SK-N-SH treated with all-trans-retinoic acid at 6 μM for 48 hours (cell line): Measurements from ENCODE around the gene GXYLT1.

ENCODE experiments used
- ATAC-seq: fragments of 200-7000 bp; cut with Tn5 transposase; 3 replicates; pipeline ENCODE4 v1.9.1; 2020; ENCODE audit warnings: mild to moderate bottlenecking, moderate library complexity
- ARNTL ChIP-seq: fragments of 450-650 bp; formaldehyde crosslinking; IDR thresholded peaks from 2 replicates; pipeline ENCODE4 v1.5.0; 2020; ENCODE audit warnings: low read depth, mild to moderate bottlenecking, moderate library complexity, borderline replicate concordance
- BACH2 ChIP-seq: fragments of 250-450 bp; sonication (Bioruptor Pico); IDR thresholded peaks from 2 replicates; pipeline ENCODE4 v1.9.0; 2021; ENCODE audit warnings: mild to moderate bottlenecking, borderline replicate concordance
- CREB5 ChIP-seq: fragments of 250-450 bp; sonication (Bioruptor Pico); IDR thresholded peaks from 2 replicates; pipeline ENCODE4 v1.5.1; 2020; ENCODE audit warnings: low read depth, mild to moderate bottlenecking, moderate library complexity
- CSDC2 ChIP-seq: fragments of 250-450 bp; sonication (Bioruptor Pico); IDR thresholded peaks from 2 replicates; pipeline ENCODE4 v1.5.0; 2020; ENCODE audit warnings: mild to moderate bottlenecking, moderate library complexity
- CSRNP3 ChIP-seq: fragments of 250-450 bp; sonication (Bioruptor Pico); IDR thresholded peaks from 2 replicates; pipeline ENCODE4 v1.5.1; 2021; ENCODE audit warnings: mild to moderate bottlenecking, moderate library complexity
- GLIS3 ChIP-seq: fragments of 250-450 bp; sonication (Bioruptor Pico); IDR thresholded peaks from 2 replicates; pipeline ENCODE4 v1.5.0; 2020; ENCODE audit warnings: mild to moderate bottlenecking, moderate library complexity
- ISL1 ChIP-seq: fragments of 250-450 bp; sonication (Bioruptor Pico); IDR thresholded peaks from 2 replicates; pipeline ENCODE4 v2.1.2; 2022; ENCODE audit warnings: mild to moderate bottlenecking, moderate library complexity
- PATZ1 ChIP-seq: fragments of 250-450 bp; sonication (Bioruptor Pico); IDR thresholded peaks from 2 replicates; pipeline ENCODE4 v1.8.0; 2020; ENCODE audit warnings: mild to moderate bottlenecking, moderate library complexity, borderline replicate concordance
- PPARA ChIP-seq: fragments of 250-450 bp; sonication (Bioruptor Pico); IDR thresholded peaks from 2 replicates; pipeline ENCODE4 v1.5.0; 2020; ENCODE audit warnings: mild to moderate bottlenecking, borderline replicate concordance
- RARB ChIP-seq: fragments of 250-450 bp; sonication (Bioruptor Pico); IDR thresholded peaks from 2 replicates; pipeline ENCODE4 v1.8.0; 2021; ENCODE audit warnings: mild to moderate bottlenecking, moderate library complexity
- TCF4 ChIP-seq: fragments of 250-450 bp; sonication (Bioruptor Pico); IDR thresholded peaks from 2 replicates; pipeline ENCODE4 v1.8.0; 2021; ENCODE audit warnings: mild to moderate bottlenecking, moderate library complexity, borderline replicate concordance
- TOX ChIP-seq: fragments of 250-450 bp; sonication (Bioruptor Pico); IDR thresholded peaks from 2 replicates; pipeline ENCODE4 v1.8.0; 2021; ENCODE audit warnings: mild to moderate bottlenecking, moderate library complexity, borderline replicate concordance
- ZC3H10 ChIP-seq: fragments of 250-450 bp; sonication (Bioruptor Pico); IDR thresholded peaks from 2 replicates; pipeline ENCODE4 v1.5.1; 2021; ENCODE audit warnings: mild to moderate bottlenecking, moderate library complexity
- ZFP3 ChIP-seq: fragments of 250-450 bp; sonication (Bioruptor Pico); IDR thresholded peaks from 2 replicates; pipeline ENCODE4 v1.5.0; 2020; ENCODE audit warnings: mild to moderate bottlenecking, moderate library complexity
- ZFP30 ChIP-seq: fragments of 450-650 bp; formaldehyde crosslinking; IDR thresholded peaks from 2 replicates; pipeline ENCODE4 v1.5.0; 2022; ENCODE audit warnings: mild to moderate bottlenecking, moderate library complexity
- ZNF565 ChIP-seq: fragments of 450-650 bp; formaldehyde crosslinking; conservative IDR thresholded peaks from 2 replicates; pipeline ENCODE4 v1.5.0; 2020; ENCODE audit warnings: low read depth, mild to moderate bottlenecking, moderate library complexity
- ZNF70 ChIP-seq: fragments of 450-650 bp; formaldehyde crosslinking; IDR thresholded peaks from 2 replicates; pipeline ENCODE4 v1.5.0; 2020; ENCODE audit warnings: mild to moderate bottlenecking, moderate library complexity
- ZNF8 ChIP-seq: fragments of 450-650 bp; formaldehyde crosslinking; IDR thresholded peaks from 2 replicates; pipeline ENCODE4 v1.5.0; 2020; ENCODE audit warnings: mild to moderate bottlenecking, moderate library complexity
- TF ChIP-seq, protein P1 (sequence below): fragments of 250-450 bp; sonication (Bioruptor Pico); IDR thresholded peaks from 2 replicates; pipeline ENCODE4 v1.5.0; 2020; ENCODE audit warnings: mild to moderate bottlenecking, moderate library complexity
- TF ChIP-seq, protein P2 (sequence below): fragments of 250-450 bp; sonication (Bioruptor Pico); IDR thresholded peaks from 2 replicates; pipeline ENCODE4 v1.8.0; 2021; ENCODE audit warnings: low read depth, mild to moderate bottlenecking, moderate library complexity, borderline replicate concordance

GXYLT1 gene

GRCh38 chr12:42125388-42125767 lies 19.3 kb downstream of the GXYLT1 start:
- TF ChIP-seq, protein P1, sequence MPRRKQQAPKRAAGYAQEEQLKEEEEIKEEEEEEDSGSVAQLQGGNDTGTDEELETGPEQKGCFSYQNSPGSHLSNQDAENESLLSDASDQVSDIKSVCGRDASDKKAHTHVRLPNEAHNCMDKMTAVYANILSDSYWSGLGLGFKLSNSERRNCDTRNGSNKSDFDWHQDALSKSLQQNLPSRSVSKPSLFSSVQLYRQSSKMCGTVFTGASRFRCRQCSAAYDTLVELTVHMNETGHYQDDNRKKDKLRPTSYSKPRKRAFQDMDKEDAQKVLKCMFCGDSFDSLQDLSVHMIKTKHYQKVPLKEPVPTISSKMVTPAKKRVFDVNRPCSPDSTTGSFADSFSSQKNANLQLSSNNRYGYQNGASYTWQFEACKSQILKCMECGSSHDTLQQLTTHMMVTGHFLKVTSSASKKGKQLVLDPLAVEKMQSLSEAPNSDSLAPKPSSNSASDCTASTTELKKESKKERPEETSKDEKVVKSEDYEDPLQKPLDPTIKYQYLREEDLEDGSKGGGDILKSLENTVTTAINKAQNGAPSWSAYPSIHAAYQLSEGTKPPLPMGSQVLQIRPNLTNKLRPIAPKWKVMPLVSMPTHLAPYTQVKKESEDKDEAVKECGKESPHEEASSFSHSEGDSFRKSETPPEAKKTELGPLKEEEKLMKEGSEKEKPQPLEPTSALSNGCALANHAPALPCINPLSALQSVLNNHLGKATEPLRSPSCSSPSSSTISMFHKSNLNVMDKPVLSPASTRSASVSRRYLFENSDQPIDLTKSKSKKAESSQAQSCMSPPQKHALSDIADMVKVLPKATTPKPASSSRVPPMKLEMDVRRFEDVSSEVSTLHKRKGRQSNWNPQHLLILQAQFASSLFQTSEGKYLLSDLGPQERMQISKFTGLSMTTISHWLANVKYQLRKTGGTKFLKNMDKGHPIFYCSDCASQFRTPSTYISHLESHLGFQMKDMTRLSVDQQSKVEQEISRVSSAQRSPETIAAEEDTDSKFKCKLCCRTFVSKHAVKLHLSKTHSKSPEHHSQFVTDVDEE (CRISPR knock-in tag): no peak
- TF ChIP-seq ZC3H10: no peak
- TF ChIP-seq CREB5: no peak
- no peak for TF ChIP-seq PATZ1 (CRISPR knock-in tag)
- no peak for TF ChIP-seq TCF4 (CRISPR knock-in tag)
- TF ChIP-seq ZNF8 (CRISPR knock-in tag): no peak
- TF ChIP-seq RARB (CRISPR knock-in tag): no peak
- TF ChIP-seq, protein P2, sequence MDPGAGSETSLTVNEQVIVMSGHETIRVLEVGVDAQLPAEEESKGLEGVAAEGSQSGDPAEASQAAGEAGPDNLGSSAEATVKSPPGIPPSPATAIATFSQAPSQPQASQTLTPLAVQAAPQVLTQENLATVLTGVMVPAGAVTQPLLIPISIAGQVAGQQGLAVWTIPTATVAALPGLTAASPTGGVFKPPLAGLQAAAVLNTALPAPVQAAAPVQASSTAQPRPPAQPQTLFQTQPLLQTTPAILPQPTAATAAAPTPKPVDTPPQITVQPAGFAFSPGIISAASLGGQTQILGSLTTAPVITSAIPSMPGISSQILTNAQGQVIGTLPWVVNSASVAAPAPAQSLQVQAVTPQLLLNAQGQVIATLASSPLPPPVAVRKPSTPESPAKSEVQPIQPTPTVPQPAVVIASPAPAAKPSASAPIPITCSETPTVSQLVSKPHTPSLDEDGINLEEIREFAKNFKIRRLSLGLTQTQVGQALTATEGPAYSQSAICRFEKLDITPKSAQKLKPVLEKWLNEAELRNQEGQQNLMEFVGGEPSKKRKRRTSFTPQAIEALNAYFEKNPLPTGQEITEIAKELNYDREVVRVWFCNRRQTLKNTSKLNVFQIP (CRISPR knock-in tag): no peak
- no peak for TF ChIP-seq ZNF70 (CRISPR knock-in tag)
- no peak for TF ChIP-seq ZNF565 (CRISPR knock-in tag)
- no peak for TF ChIP-seq PPARA (CRISPR knock-in tag)
- no peak for TF ChIP-seq ISL1 (CRISPR knock-in tag)
- TF ChIP-seq GLIS3 (CRISPR knock-in tag): no peak
- no peak for TF ChIP-seq CSDC2 (CRISPR knock-in tag)
- TF ChIP-seq CSRNP3 (CRISPR knock-in tag): no peak
- TF ChIP-seq ZFP30 (CRISPR knock-in tag): no peak
- no peak for TF ChIP-seq TOX (CRISPR knock-in tag)
- TF ChIP-seq ZFP3: no peak
- TF ChIP-seq BACH2 (CRISPR knock-in tag): no peak
- TF ChIP-seq, all 23 proteins: peak for 0
- peak; percentile 32; the same call in 1 of the 3 replicates for ATAC-seq

- ATAC-seq: no peak
- TF ChIP-seq ZFP30 (CRISPR knock-in tag) (no peak), PATZ1 (CRISPR knock-in tag) (no peak), TOX (CRISPR knock-in tag) (no peak), ZC3H10 (no peak), GLIS3 (CRISPR knock-in tag) (no peak), ZNF8 (CRISPR knock-in tag) (no peak), ZNF565 (CRISPR knock-in tag) (no peak), ARNTL (CRISPR knock-in tag) (no peak), ZNF70 (CRISPR knock-in tag) (no peak), TCF4 (CRISPR knock-in tag) (no peak), RARB (CRISPR knock-in tag) (no peak), CREB5 (no peak)
- TF ChIP-seq, protein P2 (CRISPR knock-in tag): no peak
- TF ChIP-seq, protein P1 (CRISPR knock-in tag): no peak
Measured at GRCh38 chr12:42124764-42125387, 19.8 kb downstream of the GXYLT1 start.
